ENCODE measurements around the gene ACBD5.

- no peak for TF ChIP-seq ZNF24 (tag by site-specific recombination; IDR thresholded peaks at IDR 0.05)
- TF ChIP-seq, protein P1, sequence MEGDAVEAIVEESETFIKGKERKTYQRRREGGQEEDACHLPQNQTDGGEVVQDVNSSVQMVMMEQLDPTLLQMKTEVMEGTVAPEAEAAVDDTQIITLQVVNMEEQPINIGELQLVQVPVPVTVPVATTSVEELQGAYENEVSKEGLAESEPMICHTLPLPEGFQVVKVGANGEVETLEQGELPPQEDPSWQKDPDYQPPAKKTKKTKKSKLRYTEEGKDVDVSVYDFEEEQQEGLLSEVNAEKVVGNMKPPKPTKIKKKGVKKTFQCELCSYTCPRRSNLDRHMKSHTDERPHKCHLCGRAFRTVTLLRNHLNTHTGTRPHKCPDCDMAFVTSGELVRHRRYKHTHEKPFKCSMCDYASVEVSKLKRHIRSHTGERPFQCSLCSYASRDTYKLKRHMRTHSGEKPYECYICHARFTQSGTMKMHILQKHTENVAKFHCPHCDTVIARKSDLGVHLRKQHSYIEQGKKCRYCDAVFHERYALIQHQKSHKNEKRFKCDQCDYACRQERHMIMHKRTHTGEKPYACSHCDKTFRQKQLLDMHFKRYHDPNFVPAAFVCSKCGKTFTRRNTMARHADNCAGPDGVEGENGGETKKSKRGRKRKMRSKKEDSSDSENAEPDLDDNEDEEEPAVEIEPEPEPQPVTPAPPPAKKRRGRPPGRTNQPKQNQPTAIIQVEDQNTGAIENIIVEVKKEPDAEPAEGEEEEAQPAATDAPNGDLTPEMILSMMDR (tag by site-specific recombination; IDR thresholded peaks at IDR 0.05), result no peak
- TF ChIP-seq, protein P2, sequence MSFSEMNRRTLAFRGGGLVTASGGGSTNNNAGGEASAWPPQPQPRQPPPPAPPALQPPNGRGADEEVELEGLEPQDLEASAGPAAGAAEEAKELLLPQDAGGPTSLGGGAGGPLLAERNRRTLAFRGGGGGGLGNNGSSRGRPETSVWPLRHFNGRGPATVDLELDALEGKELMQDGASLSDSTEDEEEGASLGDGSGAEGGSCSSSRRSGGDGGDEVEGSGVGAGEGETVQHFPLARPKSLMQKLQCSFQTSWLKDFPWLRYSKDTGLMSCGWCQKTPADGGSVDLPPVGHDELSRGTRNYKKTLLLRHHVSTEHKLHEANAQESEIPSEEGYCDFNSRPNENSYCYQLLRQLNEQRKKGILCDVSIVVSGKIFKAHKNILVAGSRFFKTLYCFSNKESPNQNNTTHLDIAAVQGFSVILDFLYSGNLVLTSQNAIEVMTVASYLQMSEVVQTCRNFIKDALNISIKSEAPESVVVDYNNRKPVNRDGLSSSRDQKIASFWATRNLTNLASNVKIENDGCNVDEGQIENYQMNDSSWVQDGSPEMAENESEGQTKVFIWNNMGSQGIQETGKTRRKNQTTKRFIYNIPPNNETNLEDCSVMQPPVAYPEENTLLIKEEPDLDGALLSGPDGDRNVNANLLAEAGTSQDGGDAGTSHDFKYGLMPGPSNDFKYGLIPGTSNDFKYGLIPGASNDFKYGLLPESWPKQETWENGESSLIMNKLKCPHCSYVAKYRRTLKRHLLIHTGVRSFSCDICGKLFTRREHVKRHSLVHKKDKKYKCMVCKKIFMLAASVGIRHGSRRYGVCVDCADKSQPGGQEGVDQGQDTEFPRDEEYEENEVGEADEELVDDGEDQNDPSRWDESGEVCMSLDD (tag by site-specific recombination; IDR thresholded peaks at IDR 0.05), result no peak
- TF ChIP-seq, protein P3, sequence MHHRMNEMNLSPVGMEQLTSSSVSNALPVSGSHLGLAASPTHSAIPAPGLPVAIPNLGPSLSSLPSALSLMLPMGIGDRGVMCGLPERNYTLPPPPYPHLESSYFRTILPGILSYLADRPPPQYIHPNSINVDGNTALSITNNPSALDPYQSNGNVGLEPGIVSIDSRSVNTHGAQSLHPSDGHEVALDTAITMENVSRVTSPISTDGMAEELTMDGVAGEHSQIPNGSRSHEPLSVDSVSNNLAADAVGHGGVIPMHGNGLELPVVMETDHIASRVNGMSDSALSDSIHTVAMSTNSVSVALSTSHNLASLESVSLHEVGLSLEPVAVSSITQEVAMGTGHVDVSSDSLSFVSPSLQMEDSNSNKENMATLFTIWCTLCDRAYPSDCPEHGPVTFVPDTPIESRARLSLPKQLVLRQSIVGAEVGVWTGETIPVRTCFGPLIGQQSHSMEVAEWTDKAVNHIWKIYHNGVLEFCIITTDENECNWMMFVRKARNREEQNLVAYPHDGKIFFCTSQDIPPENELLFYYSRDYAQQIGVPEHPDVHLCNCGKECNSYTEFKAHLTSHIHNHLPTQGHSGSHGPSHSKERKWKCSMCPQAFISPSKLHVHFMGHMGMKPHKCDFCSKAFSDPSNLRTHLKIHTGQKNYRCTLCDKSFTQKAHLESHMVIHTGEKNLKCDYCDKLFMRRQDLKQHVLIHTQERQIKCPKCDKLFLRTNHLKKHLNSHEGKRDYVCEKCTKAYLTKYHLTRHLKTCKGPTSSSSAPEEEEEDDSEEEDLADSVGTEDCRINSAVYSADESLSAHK (tag by site-specific recombination; IDR thresholded peaks at IDR 0.05), result no peak
- no peak for TF ChIP-seq ZNF335 (tag by site-specific recombination; conservative IDR thresholded peaks at IDR 0.05)
- TF ChIP-seq RBAK (tag by site-specific recombination; IDR thresholded peaks at IDR 0.05), result no peak
- TF ChIP-seq SP3 (tag by site-specific recombination; IDR thresholded peaks at IDR 0.05), result no peak
- no peak for TF ChIP-seq ZNF138 (tag by site-specific recombination; IDR thresholded peaks at IDR 0.05; ENCODE audit: borderline replicate concordance)
- TF ChIP-seq ZNF248 (tag by site-specific recombination; IDR thresholded peaks at IDR 0.05), result no peak
These were observed 10.6 kb downstream of the ACBD5 start for GRCh38 chr10:27230022-27230421.
